GM18867 (cell line): ENCODE data around the gene HSD11B2.

Experiments
- ATAC-seq: cut with Tn5 transposase; IDR thresholded peaks from one replicate; pipeline ENCODE4 v1.9.1; 2021; ENCODE audit warnings: mild to moderate bottlenecking, moderate library complexity; ENCODE audit not compliant: unreplicated experiment

HSD11B2 gene

GRCh38 chr16:67396159-67397035, 34.5 kb upstream of the HSD11B2 start:
- no peak for ATAC-seq

- no peak for ATAC-seq
Observed at GRCh38 chr16:67397036-67397801, 33.7 kb upstream of the HSD11B2 start.

- ATAC-seq: no peak
Observed at GRCh38 chr16:67397812-67398545, 32.9 kb upstream of the HSD11B2 start.

GRCh38 chr16:67398546-67399217, 32.2 kb upstream of the HSD11B2 start:
- ATAC-seq: no peak

GRCh38 chr16:67399218-67399733, 31.6 kb upstream of the HSD11B2 start:
- ATAC-seq: no peak

GRCh38 chr16:67399749-67400704, 30.9 kb upstream of the HSD11B2 start:
- no peak for ATAC-seq

- ATAC-seq: no peak
Observed at GRCh38 chr16:67400901-67401300, 30.0 kb upstream of the HSD11B2 start.

GRCh38 chr16:67403976-67404555, 26.9 kb upstream of the HSD11B2 start:
- no peak for ATAC-seq

GRCh38 chr16:67404740-67405226, 26.1 kb upstream of the HSD11B2 start:
- ATAC-seq: no peak

- no peak for ATAC-seq
Observed at GRCh38 chr16:67405336-67405735, 25.6 kb upstream of the HSD11B2 start.

GRCh38 chr16:67406111-67406971, 24.6 kb upstream of the HSD11B2 start:
- ATAC-seq: no peak

GRCh38 chr16:67407176-67407787, 23.6 kb upstream of the HSD11B2 start:
- ATAC-seq: no peak

- ATAC-seq: no peak
Observed at GRCh38 chr16:67407788-67408452, 23.0 kb upstream of the HSD11B2 start.

GRCh38 chr16:67409631-67410030, 21.3 kb upstream of the HSD11B2 start:
- no peak for ATAC-seq

GRCh38 chr16:67411339-67411738, 19.6 kb upstream of the HSD11B2 start:
- ATAC-seq: no peak

- no peak for ATAC-seq
Observed at GRCh38 chr16:67412294-67412693, 18.6 kb upstream of the HSD11B2 start.
